BE2C (cell line): ENCODE data around the gene NBAS.
"Not testable (repeated sequence)": the region's sequence is repeated elsewhere in the genome, so short reads cannot be mapped to it uniquely, and the experiment has no call there.

ENCODE experiments used
- DNase-seq: peaks from one replicate; pipeline ENCODE4 v3.0.0-alpha.2; 2020
- H3K27me3 ChIP-seq: fragments of 250-450 bp; sonication (Bioruptor Pico); 2 replicates; pipeline ENCODE4 v1.5.1; 2020; ENCODE audit warnings: mild to moderate bottlenecking
- H3K36me3 ChIP-seq: fragments of 250-450 bp; sonication (Bioruptor Pico); 2 replicates; pipeline ENCODE4 v1.5.1; 2020; ENCODE audit warnings: mild to moderate bottlenecking
- H3K4me1 ChIP-seq: fragments of 250-450 bp; sonication (Bioruptor Pico); 2 replicates; pipeline ENCODE4 v1.5.1; 2020
- H3K4me3 ChIP-seq: 2 replicates; pipeline ENCODE4 v1.5.1; 2011; ENCODE audit warnings: low read depth, low read length
- H3K9me3 ChIP-seq: fragments of 250-450 bp; sonication (Bioruptor Pico); 2 replicates; pipeline ENCODE4 v1.5.1; 2020
- CTCF ChIP-seq: IDR thresholded peaks from 2 replicates; pipeline ENCODE4 v1.5.1; 2012; ENCODE audit warnings: mild to moderate bottlenecking, low read depth, low read length

NBAS gene

DNA sequence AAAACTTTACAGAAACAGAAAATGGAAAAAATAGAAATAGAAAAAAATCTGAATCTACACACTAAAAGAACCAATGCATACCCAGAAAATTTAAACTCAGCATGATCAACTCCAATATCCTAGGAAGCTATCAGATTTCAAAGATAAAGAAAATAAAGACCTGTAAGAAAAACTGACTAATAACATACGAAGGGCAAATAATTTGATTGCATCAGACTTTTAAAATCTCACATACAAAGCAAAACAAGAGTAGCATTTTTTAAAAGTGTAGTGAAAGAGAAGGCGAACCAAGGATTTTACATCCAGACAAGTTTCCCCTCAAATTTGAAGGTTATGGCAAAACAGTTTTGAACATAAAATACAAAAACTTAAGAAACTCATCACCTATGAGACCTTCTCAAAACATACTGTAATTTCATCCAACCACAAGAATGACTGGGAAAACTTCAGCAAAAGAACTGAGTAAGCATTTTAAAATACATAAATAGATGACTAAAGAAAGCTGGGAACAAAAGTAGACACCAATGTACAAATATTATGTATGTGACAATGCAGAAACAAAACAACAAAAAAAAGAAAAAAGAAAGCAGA lies 54.8 kb downstream of the NBAS start:
- H3K27me3 ChIP-seq = no peaks in the 10 kb centered on the region
- no peak for TF ChIP-seq CTCF
- no peaks in the 10 kb centered on the region for H3K9me3 ChIP-seq
- H3K4me3 ChIP-seq = no peak overlapping the region
- no peak for DNase-seq
- H3K4me1 ChIP-seq = no peaks in the 10 kb centered on the region
- H3K36me3 ChIP-seq = peaks cover 13% of the 10 kb centered on the region

GRCh38 chr2:15504882-15505663 lies 56.1 kb downstream of the NBAS start:
- DNase-seq = no peak
- Histone ChIP-seq H3K36me3 (peaks cover 9% of the 10 kb centered on the region), H3K27me3 (no peaks in the 10 kb centered on the region), H3K4me3 (no peak overlapping the region), H3K4me1 (no peaks in the 10 kb centered on the region), H3K9me3 (no peaks in the 10 kb centered on the region)
- TF ChIP-seq CTCF = no peak

GRCh38 chr2:15499251-15499650 lies 61.9 kb downstream of the NBAS start:
- H3K36me3 ChIP-seq = peaks cover 12% of the 10 kb centered on the region
- H3K4me3 ChIP-seq, H3K4me1 ChIP-seq, DNase-seq, H3K9me3 ChIP-seq, H3K27me3 ChIP-seq: not testable (repeated sequence)

- Histone ChIP-seq H3K27me3 (no peaks in the 10 kb centered on the region), H3K4me1 (no peaks in the 10 kb centered on the region), H3K9me3 (peaks cover 3% of the 10 kb centered on the region; the same call in 1 of the 2 replicates), H3K36me3 (peaks cover 12% of the 10 kb centered on the region), H3K4me3 (no peak overlapping the region)
- TF ChIP-seq CTCF = no peak
- DNase-seq = no peak
Observed at GRCh38 chr2:15498554-15498953, 62.6 kb downstream of the NBAS start.

DNA sequence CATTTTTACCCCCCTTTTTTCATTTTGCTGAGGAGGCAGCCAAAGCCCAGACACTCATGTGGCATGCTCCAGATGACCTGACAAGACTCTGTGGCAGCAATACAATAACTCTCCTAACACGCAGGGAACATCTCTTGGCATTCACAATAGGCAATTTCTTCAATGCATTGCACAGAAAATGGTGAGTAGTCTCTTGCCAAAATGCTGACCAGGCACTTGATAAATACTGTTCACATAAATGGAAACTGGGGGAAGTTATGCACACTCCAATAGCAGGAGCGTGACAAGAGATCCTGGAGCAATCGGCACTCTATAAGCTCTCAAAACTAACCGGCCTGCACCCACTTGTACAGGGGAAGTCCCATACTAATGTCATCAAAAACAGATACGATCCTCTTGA lies 66.3 kb downstream of the NBAS start:
- Histone ChIP-seq H3K4me3 (no peak overlapping the region), H3K36me3 (peaks cover 5% of the 10 kb centered on the region), H3K4me1 (no peaks in the 10 kb centered on the region), H3K9me3 (peaks cover 3% of the 10 kb centered on the region; the same call in 1 of the 2 replicates), H3K27me3 (no peaks in the 10 kb centered on the region)
- TF ChIP-seq CTCF = no peak
- DNase-seq = no peak

GRCh38 chr2:15492773-15493325 lies 68.3 kb downstream of the NBAS start:
- TF ChIP-seq CTCF = no peak
- no peak for DNase-seq

More at GRCh38 chr2:15492773-15493325, 68.3 kb downstream of the NBAS start:
- Histone ChIP-seq H3K9me3 (no peaks in the 10 kb centered on the region), H3K36me3 (peaks cover 2% of the 10 kb centered on the region; the same call in 1 of the 2 replicates), H3K27me3 (no peaks in the 10 kb centered on the region), H3K4me1 (no peaks in the 10 kb centered on the region), H3K4me3 (no peak overlapping the region)
